ENCODE data around the gene GYPC.
A peak's percentile ranks its signal among the peaks of the same experiment; 100 is the strongest.

The GYPC gene

GRCh38 chr2:126655500-126656430 lies at the start of gene GYPC:
GYPC (plus strand) TSS chr2:126656158; CDS start chr2:126656264, 106 bp downstream.
- Histone ChIP-seq H3K27ac (ENCODE audit: low read length) (no peak within 1 kb of the TSS), H3K4me1 (ENCODE audit: insufficient read depth, low read length) (peaks cover 15% of the 10 kb centered on the region), H3K9me3 (ENCODE audit: insufficient read depth, low read depth, low read length) (no peaks in the 10 kb centered on the region), H3K36me3 (ENCODE audit: insufficient read depth, low read depth, low read length) (no peaks in the 10 kb centered on the region), H3K4me3 (ENCODE audit: low read length) (peak within 1 kb of the TSS; percentile 73), H3K27me3 (ENCODE audit: insufficient read depth, low read length) (peaks cover 25% of the 10 kb centered on the region), H3K9ac (ENCODE audit: low read depth, low read length) (peak within 1 kb of the TSS; percentile 74; the same call in 1 of the 2 replicates)

- H3K27me3 ChIP-seq (ENCODE audit: insufficient read depth, low read length), result no peaks in the 10 kb centered on the region
- no peak overlapping the region for H3K9ac ChIP-seq (ENCODE audit: low read depth, low read length)
- H3K27ac ChIP-seq (ENCODE audit: low read length), result no peak overlapping the region
- H3K4me1 ChIP-seq (ENCODE audit: insufficient read depth, low read length), result no peaks in the 10 kb centered on the region
- H3K4me3 ChIP-seq (ENCODE audit: low read length), result no peak overlapping the region
- H3K36me3 ChIP-seq (ENCODE audit: insufficient read depth, low read depth, low read length), result no peaks in the 10 kb centered on the region
- no peaks in the 10 kb centered on the region for H3K9me3 ChIP-seq (ENCODE audit: insufficient read depth, low read depth, low read length)
Measured at GRCh38 chr2:126614524-126615227, 41.3 kb upstream of the GYPC start.

GRCh38 chr2:126616606-126617069 lies 39.3 kb upstream of the GYPC start:
- Histone ChIP-seq H3K9me3 (ENCODE audit: insufficient read depth, low read depth, low read length) (no peaks in the 10 kb centered on the region; the same call in 1 of the 2 replicates), H3K9ac (ENCODE audit: low read depth, low read length) (no peak overlapping the region), H3K4me3 (ENCODE audit: low read length) (no peak overlapping the region), H3K27me3 (ENCODE audit: insufficient read depth, low read length) (no peaks in the 10 kb centered on the region), H3K36me3 (ENCODE audit: insufficient read depth, low read depth, low read length) (no peaks in the 10 kb centered on the region), H3K4me1 (ENCODE audit: insufficient read depth, low read length) (no peaks in the 10 kb centered on the region), H3K27ac (ENCODE audit: low read length) (no peak overlapping the region)

- H3K4me1 ChIP-seq (ENCODE audit: insufficient read depth, low read length), result no peaks in the 10 kb centered on the region
- H3K27ac ChIP-seq (ENCODE audit: low read length), result no peak overlapping the region
- no peaks in the 10 kb centered on the region for H3K27me3 ChIP-seq (ENCODE audit: insufficient read depth, low read length)
- no peaks in the 10 kb centered on the region; the same call in 1 of the 2 replicates for H3K9me3 ChIP-seq (ENCODE audit: insufficient read depth, low read depth, low read length)
- H3K4me3 ChIP-seq (ENCODE audit: low read length), result no peak overlapping the region
- H3K9ac ChIP-seq (ENCODE audit: low read depth, low read length), result no peak overlapping the region
- H3K36me3 ChIP-seq (ENCODE audit: insufficient read depth, low read depth, low read length), result no peaks in the 10 kb centered on the region
Measured at GRCh38 chr2:126620302-126620701, 35.7 kb upstream of the GYPC start.

GRCh38 chr2:126623000-126623399 lies 33.0 kb upstream of the GYPC start:
- no peak overlapping the region for H3K9ac ChIP-seq (ENCODE audit: low read depth, low read length)
- H3K27ac ChIP-seq (ENCODE audit: low read length), result no peak overlapping the region

GRCh38 chr2:126627643-126628042 lies 28.3 kb upstream of the GYPC start:
- Histone ChIP-seq H3K4me3 (ENCODE audit: low read length) (no peak overlapping the region), H3K27me3 (ENCODE audit: insufficient read depth, low read length) (no peaks in the 10 kb centered on the region), H3K4me1 (ENCODE audit: insufficient read depth, low read length) (no peaks in the 10 kb centered on the region), H3K27ac (ENCODE audit: low read length) (no peak overlapping the region), H3K9ac (ENCODE audit: low read depth, low read length) (no peak overlapping the region), H3K9me3 (ENCODE audit: insufficient read depth, low read depth, low read length) (no peaks in the 10 kb centered on the region), H3K36me3 (ENCODE audit: insufficient read depth, low read depth, low read length) (no peaks in the 10 kb centered on the region)

More at GRCh38 chr2:126623000-126623399, 33.0 kb upstream of the GYPC start:
- no peak overlapping the region for H3K4me3 ChIP-seq (ENCODE audit: low read length)
- H3K9me3 ChIP-seq (ENCODE audit: insufficient read depth, low read depth, low read length), result no peaks in the 10 kb centered on the region; the same call in 1 of the 2 replicates
- H3K27me3 ChIP-seq (ENCODE audit: insufficient read depth, low read length), result no peaks in the 10 kb centered on the region
- no peaks in the 10 kb centered on the region for H3K4me1 ChIP-seq (ENCODE audit: insufficient read depth, low read length)
- no peaks in the 10 kb centered on the region for H3K36me3 ChIP-seq (ENCODE audit: insufficient read depth, low read depth, low read length)

GRCh38 chr2:126634273-126634861 lies 21.6 kb upstream of the GYPC start:
- Histone ChIP-seq H3K27me3 (ENCODE audit: insufficient read depth, low read length) (no peaks in the 10 kb centered on the region), H3K4me1 (ENCODE audit: insufficient read depth, low read length) (no peaks in the 10 kb centered on the region), H3K4me3 (ENCODE audit: low read length) (no peak overlapping the region), H3K9ac (ENCODE audit: low read depth, low read length) (no peak overlapping the region), H3K36me3 (ENCODE audit: insufficient read depth, low read depth, low read length) (no peaks in the 10 kb centered on the region), H3K9me3 (ENCODE audit: insufficient read depth, low read depth, low read length) (no peaks in the 10 kb centered on the region), H3K27ac (ENCODE audit: low read length) (no peak overlapping the region)

GRCh38 chr2:126635281-126635680 lies 20.7 kb upstream of the GYPC start:
- H3K4me3 ChIP-seq (ENCODE audit: low read length), result no peak overlapping the region
- H3K27me3 ChIP-seq (ENCODE audit: insufficient read depth, low read length), result no peaks in the 10 kb centered on the region
- no peaks in the 10 kb centered on the region for H3K9me3 ChIP-seq (ENCODE audit: insufficient read depth, low read depth, low read length)
- H3K9ac ChIP-seq (ENCODE audit: low read depth, low read length), result no peak overlapping the region
- H3K27ac ChIP-seq (ENCODE audit: low read length), result no peak overlapping the region
- H3K36me3 ChIP-seq (ENCODE audit: insufficient read depth, low read depth, low read length), result no peaks in the 10 kb centered on the region
- no peaks in the 10 kb centered on the region for H3K4me1 ChIP-seq (ENCODE audit: insufficient read depth, low read length)

- no peaks in the 10 kb centered on the region for H3K36me3 ChIP-seq (ENCODE audit: insufficient read depth, low read depth, low read length)
- H3K9me3 ChIP-seq (ENCODE audit: insufficient read depth, low read depth, low read length), result no peaks in the 10 kb centered on the region
- no peak overlapping the region for H3K9ac ChIP-seq (ENCODE audit: low read depth, low read length)
- no peak overlapping the region for H3K27ac ChIP-seq (ENCODE audit: low read length)
- H3K27me3 ChIP-seq (ENCODE audit: insufficient read depth, low read length), result no peaks in the 10 kb centered on the region
- H3K4me3 ChIP-seq (ENCODE audit: low read length), result no peak overlapping the region
- H3K4me1 ChIP-seq (ENCODE audit: insufficient read depth, low read length), result no peaks in the 10 kb centered on the region
Measured at GRCh38 chr2:126635736-126636135, 20.2 kb upstream of the GYPC start.

- no peak overlapping the region for H3K27ac ChIP-seq (ENCODE audit: low read length)
- H3K4me3 ChIP-seq (ENCODE audit: low read length), result no peak overlapping the region
- H3K9ac ChIP-seq (ENCODE audit: low read depth, low read length), result no peak overlapping the region
- no peaks in the 10 kb centered on the region for H3K27me3 ChIP-seq (ENCODE audit: insufficient read depth, low read length)
- no peaks in the 10 kb centered on the region for H3K9me3 ChIP-seq (ENCODE audit: insufficient read depth, low read depth, low read length)
- no peaks in the 10 kb centered on the region for H3K4me1 ChIP-seq (ENCODE audit: insufficient read depth, low read length)
- no peaks in the 10 kb centered on the region for H3K36me3 ChIP-seq (ENCODE audit: insufficient read depth, low read depth, low read length)
Measured at GRCh38 chr2:126637386-126637785, 18.6 kb upstream of the GYPC start.

- no peak overlapping the region for H3K9ac ChIP-seq (ENCODE audit: low read depth, low read length)
- H3K9me3 ChIP-seq (ENCODE audit: insufficient read depth, low read depth, low read length), result no peaks in the 10 kb centered on the region
- H3K4me1 ChIP-seq (ENCODE audit: insufficient read depth, low read length), result peaks cover 5% of the 10 kb centered on the region; the same call in 1 of the 2 replicates
- H3K27ac ChIP-seq (ENCODE audit: low read length), result no peak overlapping the region
- no peaks in the 10 kb centered on the region for H3K27me3 ChIP-seq (ENCODE audit: insufficient read depth, low read length)
- no peaks in the 10 kb centered on the region for H3K36me3 ChIP-seq (ENCODE audit: insufficient read depth, low read depth, low read length)
- no peak overlapping the region for H3K4me3 ChIP-seq (ENCODE audit: low read length)
Measured at GRCh38 chr2:126638746-126639145, 17.2 kb upstream of the GYPC start.
